Limb (tissue), 2 donors: ENCODE results near the gene IL4R.
"Not testable (repeated sequence)": the region's sequence is repeated elsewhere in the genome, so short reads cannot be mapped to it uniquely, and the experiment has no call there.

Source experiments
- DNase-seq, 2 donors: peaks; one replicate each; pipeline ENCODE4 v3.0.0-alpha.2; 2016; ENCODE audit errors: extremely low spot score in 2 of 2

The IL4R gene

DNA sequence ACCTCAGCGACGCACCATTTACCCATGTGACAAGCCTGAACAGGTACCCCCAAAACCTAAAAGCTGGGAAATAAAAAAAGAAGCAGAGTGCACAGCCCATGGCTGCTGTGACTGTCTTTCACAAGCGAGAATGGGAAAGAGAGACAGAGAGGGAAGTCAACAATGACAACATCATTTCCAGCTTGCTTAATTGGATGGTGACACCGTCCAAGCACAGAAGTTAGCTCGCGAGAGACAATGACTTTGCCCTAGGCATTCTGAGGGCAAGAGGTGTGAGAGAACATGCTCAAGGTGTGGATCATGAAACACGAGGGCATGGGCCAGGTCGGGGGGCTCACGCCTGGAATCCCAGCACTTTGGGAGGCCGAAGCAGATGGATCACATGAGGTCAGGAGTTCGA lies 25.9 kb upstream of the IL4R start:
- DNase-seq, result no peak

- not testable (repeated sequence) for DNase-seq
These were observed 25.5 kb upstream of the IL4R start for GRCh38 chr16:27288313-27288712.

DNA sequence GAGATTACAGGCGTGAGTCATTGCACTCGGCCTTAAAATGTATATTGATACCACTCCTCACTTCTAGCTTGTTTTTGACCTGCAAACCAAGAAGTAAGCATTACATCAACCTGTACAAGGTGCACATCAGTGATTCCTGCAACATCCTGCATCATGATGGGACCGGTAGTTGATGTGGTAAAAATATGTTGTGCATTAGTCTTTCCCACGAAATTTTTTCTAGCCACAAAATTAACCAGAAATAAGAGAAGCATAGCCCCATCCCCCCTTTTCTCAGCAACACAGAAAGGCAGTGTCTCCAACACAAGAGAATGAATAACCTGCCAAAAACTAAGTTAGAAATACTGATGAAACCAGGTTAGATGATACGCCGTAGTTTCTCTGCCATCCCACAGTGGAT lies 24.1 kb upstream of the IL4R start:
- DNase-seq, result no peak

- no peak for DNase-seq
These were observed 23.2 kb upstream of the IL4R start for GRCh38 chr16:27290562-27290961.

GRCh38 chr16:27291106-27291505 lies 22.7 kb upstream of the IL4R start:
- no peak for DNase-seq

GRCh38 chr16:27291722-27292240 lies 22.0 kb upstream of the IL4R start:
- DNase-seq, result no peak

DNA sequence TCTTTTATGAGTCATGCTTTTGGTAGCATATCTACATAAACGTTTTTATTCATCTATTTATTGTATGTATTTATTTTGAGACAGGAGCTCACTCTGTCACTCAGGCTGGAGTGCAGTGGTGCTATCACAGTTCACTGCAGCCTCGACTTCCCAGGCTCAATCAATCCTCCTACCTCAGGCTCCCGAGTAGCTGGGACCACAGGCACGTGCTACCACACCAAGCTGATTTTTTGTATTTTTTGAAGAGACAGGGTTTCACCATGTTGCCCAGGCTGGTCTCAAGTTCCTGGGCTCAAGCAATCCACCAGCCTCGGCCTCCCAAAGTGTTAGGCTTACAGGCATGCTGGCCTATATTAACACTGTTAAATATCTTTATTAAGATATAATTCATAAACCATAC lies 20.4 kb upstream of the IL4R start:
- no peak for DNase-seq

GRCh38 chr16:27298132-27298531 lies 15.6 kb upstream of the IL4R start:
- no peak for DNase-seq

- no peak for DNase-seq
These were observed 12.4 kb upstream of the IL4R start for GRCh38 chr16:27301236-27301861.

- no peak for DNase-seq
These were observed 11.6 kb upstream of the IL4R start for GRCh38 chr16:27302126-27302525.

DNA sequence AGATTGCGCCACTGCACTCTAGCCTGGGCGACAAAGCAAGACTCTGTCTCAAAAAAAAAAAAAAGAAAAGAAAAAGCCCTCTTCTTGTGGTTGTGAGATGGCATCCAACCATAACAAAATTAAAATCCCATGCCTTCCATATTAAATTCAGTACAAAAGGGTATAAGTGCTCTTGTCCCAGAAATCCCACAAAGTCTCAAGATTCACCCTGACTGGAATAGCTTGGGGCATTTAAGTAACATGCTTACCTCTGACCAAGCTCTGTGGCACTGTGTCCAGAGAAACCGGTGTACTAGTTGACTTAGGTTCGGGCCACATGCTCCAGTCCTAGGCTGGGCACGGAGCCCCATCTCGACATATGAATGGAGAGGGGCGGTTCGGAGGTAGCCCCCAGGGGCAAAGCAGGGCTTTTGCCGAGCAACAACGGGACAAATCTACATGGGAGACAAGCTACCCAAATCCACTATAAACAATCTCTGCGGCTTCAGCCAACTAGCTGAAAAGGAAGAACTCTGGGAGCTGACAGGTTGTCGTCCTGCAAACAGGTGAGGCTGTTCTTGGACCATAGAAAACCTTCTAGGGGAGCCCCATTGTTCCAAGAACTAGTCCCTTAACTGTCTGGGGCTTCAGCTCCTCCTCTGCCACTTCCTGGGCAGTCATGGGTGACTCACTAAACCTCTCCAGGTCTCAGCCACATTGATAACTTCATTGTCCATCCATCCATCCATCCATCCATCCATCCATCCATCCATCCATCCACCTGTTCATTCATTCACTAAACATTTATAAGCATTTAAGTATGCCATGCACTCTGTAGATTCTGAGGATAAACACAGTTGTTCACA lies 10.3 kb upstream of the IL4R start:
- no peak for DNase-seq

GRCh38 chr16:27304102-27304501 lies 9.7 kb upstream of the IL4R start:
- DNase-seq, result no peak

- DNase-seq, result no peak
These were observed 8.7 kb upstream of the IL4R start for GRCh38 chr16:27304881-27305745.

GRCh38 chr16:27305839-27306442 lies 7.8 kb upstream of the IL4R start:
- no peak for DNase-seq

- DNase-seq, result no peak
These were observed 5.0 kb upstream of the IL4R start for GRCh38 chr16:27308792-27309191.

GRCh38 chr16:27310576-27311447 lies 3.0 kb upstream of the IL4R start:
- no peak for DNase-seq

DNA sequence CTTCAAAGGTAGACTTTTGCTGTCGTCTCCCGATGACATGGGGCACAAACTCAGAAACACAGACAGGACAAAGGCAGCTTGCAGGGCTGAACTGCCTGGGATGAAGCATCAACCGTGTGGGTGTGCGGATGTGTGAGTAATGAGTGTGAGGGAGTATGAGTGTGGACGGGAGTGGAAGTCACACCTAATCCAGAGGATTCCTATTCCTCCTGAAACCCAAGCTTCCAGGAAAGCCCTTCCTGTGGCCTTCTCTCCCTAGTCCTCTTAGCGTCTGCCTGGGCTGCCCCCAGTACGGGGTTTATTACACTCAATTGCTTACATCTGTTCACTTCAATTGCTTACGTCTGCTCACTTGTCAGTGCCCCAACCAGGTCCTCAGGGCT lies 2.3 kb upstream of the IL4R start:
- no peak for DNase-seq

DNA sequence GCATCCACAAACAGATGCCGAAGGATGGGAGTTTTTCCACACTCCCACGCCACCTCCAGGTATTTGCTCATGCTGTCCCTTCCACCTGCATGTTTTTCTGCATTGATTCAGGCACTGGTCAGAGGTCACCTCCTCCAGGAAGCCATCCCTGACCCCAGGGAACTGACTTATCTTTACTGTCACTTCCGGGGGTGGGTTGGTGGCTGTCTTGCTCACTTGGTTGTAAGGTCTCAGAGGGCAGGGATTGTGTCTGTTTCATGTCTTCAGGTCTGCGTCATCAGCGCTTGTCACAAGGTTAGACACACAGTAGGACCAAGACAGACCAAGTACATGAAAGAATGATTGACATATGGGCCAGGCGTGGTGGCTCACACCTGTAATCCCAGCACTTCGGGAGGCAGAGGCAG lies 1.9 kb upstream of the IL4R start:
- DNase-seq, result no peak

DNA sequence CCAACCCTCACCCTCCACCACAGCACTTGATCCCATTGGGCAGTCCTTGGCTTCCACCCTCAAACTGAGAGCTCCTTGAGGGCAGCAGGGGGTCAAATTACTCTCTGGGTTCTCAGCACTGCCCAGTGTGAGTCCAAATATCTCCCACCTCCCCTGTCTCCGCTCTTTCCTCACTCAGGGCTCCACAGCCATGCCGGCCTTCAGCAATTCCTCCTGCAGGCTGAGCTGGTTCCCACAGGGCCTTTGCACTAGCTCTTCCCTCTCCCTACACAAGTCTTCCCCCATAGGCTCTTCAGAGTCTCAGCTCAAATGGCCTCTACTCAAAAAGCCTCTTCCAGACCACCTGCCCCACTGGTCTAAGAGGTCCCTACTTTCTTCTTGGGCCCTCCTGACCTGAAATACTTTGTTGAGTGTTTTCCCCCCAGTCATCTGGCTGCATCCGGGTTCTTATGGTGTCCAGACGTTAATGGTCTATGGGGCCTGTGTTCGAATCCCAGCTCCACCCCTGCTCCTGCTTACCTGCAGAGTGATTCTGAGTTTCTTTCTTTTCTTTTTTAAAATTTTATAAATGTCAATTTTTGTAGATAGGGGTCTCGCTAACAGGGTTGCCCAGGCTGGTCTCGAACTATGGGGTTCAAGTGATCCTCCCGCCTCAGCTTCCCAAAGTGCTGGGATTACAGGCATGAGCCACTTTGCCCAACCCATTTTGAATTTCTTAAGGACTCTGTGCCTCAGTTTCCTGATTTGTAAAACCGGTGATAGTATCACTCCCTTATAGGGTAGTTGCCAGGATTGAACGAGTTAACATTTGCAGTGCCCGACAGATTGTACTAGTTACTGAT lies 973 bp upstream of the IL4R start:
- DNase-seq, result no peak
